ENCODE results near the gene SCAP. TPM values are rescaled to one million over a fixed set of nuclear protein-coding genes. Genes with fewer than 3 reads are reported as not detected.

Gene SCAP
- total and polyA plus RNA-seq, 2 donors (not counting 1 experiment from before 2014, with no cell fraction given), result 13.6 to 67.7 TPM

DNA sequence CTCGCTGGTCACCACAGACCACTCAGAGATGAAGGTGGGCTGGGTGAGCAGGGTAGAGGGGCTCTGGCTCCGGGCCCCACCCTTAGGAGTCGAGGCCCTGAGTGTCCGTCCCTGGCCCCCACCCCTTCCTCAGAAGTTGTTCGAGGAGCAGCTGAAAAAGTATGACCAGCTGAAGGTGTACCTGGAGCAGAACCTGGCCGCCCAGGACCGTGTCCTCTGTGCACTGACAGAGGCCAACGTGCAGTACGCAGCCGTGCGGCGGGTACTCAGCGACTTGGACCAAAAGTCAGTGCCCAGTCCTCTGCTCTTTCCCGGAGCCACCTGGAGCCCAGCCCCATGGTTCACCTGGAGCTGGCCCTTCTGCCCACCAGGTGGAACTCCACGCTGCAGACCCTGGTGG, 66.5 kb downstream of the SCAP start:
- no peaks in the 10 kb centered on the region for H3K9me3 ChIP-seq (ENCODE audit: control insufficient read depth, insufficient read depth, low read depth, low read length)
- TF ChIP-seq EZH2 (IDR thresholded peaks at IDR 0.05; ENCODE audit: low read length, missing control alignments), result no peak
- TF ChIP-seq, protein P1, sequence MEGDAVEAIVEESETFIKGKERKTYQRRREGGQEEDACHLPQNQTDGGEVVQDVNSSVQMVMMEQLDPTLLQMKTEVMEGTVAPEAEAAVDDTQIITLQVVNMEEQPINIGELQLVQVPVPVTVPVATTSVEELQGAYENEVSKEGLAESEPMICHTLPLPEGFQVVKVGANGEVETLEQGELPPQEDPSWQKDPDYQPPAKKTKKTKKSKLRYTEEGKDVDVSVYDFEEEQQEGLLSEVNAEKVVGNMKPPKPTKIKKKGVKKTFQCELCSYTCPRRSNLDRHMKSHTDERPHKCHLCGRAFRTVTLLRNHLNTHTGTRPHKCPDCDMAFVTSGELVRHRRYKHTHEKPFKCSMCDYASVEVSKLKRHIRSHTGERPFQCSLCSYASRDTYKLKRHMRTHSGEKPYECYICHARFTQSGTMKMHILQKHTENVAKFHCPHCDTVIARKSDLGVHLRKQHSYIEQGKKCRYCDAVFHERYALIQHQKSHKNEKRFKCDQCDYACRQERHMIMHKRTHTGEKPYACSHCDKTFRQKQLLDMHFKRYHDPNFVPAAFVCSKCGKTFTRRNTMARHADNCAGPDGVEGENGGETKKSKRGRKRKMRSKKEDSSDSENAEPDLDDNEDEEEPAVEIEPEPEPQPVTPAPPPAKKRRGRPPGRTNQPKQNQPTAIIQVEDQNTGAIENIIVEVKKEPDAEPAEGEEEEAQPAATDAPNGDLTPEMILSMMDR (conservative IDR thresholded peaks at IDR 0.05 in 1 of 2, IDR thresholded peaks at IDR 0.05 in 1 of 2; ENCODE audit: low read depth in 1 of 2, low read length in 2 of 2), result no peak
- no peaks in the 10 kb centered on the region for H4K20me1 ChIP-seq (ENCODE audit: control insufficient read depth, extremely low read depth, insufficient read depth, low read length)
- H3K27ac ChIP-seq (ENCODE audit: insufficient read depth, low read length), result no peak overlapping the region
- no peak for DNase-seq (ENCODE audit: low read depth in 2 of 2)
- peaks cover 51% of the 10 kb centered on the region for H3K36me3 ChIP-seq (ENCODE audit: control insufficient read depth, insufficient read depth, low read length)
- no peak overlapping the region for H3K4me3 ChIP-seq (replicated peaks in 1 of 4; ENCODE audit: control extremely low read depth in 1 of 4, insufficient read depth in 1 of 4, low read depth in 3 of 4, low read length in 4 of 4)
- H3K4me1 ChIP-seq (ENCODE audit: control insufficient read depth, extremely low read depth, insufficient read depth, low read length), result no peaks in the 10 kb centered on the region
- peaks cover 3% of the 10 kb centered on the region for H3K79me2 ChIP-seq (ENCODE audit: control insufficient read depth, insufficient read depth, low read length)
- H3K27me3 ChIP-seq (ENCODE audit: control insufficient read depth, insufficient read depth, low read length), result no peaks in the 10 kb centered on the region
- H3K9ac ChIP-seq (ENCODE audit: insufficient read depth, low read length), result no peak overlapping the region
- H2AFZ ChIP-seq (ENCODE audit: low read length), result no peak overlapping the region
- no peak overlapping the region for H3K4me2 ChIP-seq (ENCODE audit: extremely low read depth, insufficient read depth, low read length)

DNA sequence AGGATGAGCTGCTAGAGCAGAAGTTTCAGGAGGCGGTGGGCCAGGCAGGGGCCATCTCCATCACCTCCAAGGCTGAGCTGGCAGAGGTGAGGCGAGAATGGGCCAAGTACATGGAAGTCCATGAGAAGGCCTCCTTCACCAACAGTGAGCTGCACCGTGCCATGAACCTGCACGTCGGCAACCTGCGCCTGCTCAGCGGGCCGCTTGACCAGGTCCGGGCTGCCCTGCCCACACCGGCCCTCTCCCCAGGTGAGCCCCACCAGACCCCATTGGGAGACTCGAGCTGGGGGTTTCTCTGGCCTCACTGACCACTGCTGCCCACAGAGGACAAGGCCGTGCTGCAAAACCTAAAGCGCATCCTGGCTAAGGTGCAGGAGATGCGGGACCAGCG, 66.9 kb downstream of the SCAP start:
- Histone ChIP-seq H3K36me3 (ENCODE audit: control insufficient read depth, insufficient read depth, low read length) (peaks cover 46% of the 10 kb centered on the region), H3K79me2 (ENCODE audit: control insufficient read depth, insufficient read depth, low read length) (peaks cover 3% of the 10 kb centered on the region), H3K4me3 (replicated peaks in 1 of 4; ENCODE audit: control extremely low read depth in 1 of 4, insufficient read depth in 1 of 4, low read depth in 3 of 4, low read length in 4 of 4) (no peak overlapping the region), H3K27ac (ENCODE audit: insufficient read depth, low read length) (no peak overlapping the region), H2AFZ (ENCODE audit: low read length) (no peak overlapping the region), H3K27me3 (ENCODE audit: control insufficient read depth, insufficient read depth, low read length) (no peaks in the 10 kb centered on the region), H3K9ac (ENCODE audit: insufficient read depth, low read length) (no peak overlapping the region), H3K4me2 (ENCODE audit: extremely low read depth, insufficient read depth, low read length) (no peak overlapping the region), H3K4me1 (ENCODE audit: control insufficient read depth, extremely low read depth, insufficient read depth, low read length) (no peaks in the 10 kb centered on the region), H4K20me1 (ENCODE audit: control insufficient read depth, extremely low read depth, insufficient read depth, low read length) (no peaks in the 10 kb centered on the region), H3K9me3 (ENCODE audit: control insufficient read depth, insufficient read depth, low read depth, low read length) (no peaks in the 10 kb centered on the region)
- DNase-seq (ENCODE audit: low read depth in 2 of 2), result no peak
- no peak for TF ChIP-seq EZH2 (IDR thresholded peaks at IDR 0.05; ENCODE audit: low read length, missing control alignments)
- TF ChIP-seq, protein P1 (conservative IDR thresholded peaks at IDR 0.05 in 1 of 2, IDR thresholded peaks at IDR 0.05 in 1 of 2; ENCODE audit: low read depth in 1 of 2, low read length in 2 of 2), result no peak

DNA sequence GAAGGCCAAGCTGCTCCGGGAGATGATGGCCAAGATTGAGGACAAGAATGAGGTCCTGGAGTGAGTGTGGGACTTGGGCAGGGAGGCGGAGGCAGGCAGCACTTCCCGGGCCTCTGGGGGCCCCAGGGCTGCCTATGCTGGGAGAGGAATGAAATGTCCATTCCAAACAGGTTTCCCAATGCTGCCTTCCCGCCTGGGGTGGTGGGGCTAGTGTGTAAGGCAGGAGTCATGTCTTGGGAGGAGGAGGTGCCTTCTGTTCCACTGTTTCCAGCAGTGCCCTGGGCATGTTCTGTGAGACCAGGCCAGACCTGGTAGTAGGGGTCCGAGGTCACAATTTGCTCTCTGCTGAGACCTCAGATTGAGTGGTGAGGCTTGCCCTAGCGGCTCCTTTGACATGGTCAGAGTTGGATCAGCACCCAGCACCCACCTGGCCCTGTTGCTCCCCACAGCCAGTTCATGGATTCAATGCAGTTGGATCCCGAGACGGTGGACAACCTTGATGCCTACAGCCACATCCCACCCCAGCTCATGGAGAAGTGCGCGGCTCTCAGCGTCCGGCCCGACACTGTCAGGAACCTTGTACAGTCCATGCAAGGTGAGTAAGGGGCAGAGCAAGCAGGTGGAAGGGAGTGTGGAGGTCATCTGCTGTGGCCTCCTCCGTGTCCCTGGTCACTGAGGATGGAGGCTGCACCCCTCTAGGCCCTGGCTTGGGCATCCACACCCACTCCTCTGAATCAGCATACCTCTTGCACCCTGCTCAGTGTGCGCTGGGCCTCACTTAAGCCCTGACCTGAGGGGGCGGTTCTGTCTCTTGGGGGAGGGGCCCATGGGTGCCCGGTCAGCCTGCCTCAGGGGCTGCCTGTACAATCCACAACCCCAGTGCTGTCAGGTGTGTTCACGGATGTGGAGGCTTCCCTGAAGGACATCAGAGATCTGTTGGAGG, 67.6 kb downstream of the SCAP start:
- TF ChIP-seq, protein P1 (conservative IDR thresholded peaks at IDR 0.05 in 1 of 2, IDR thresholded peaks at IDR 0.05 in 1 of 2; ENCODE audit: low read depth in 1 of 2, low read length in 2 of 2), result no peak
- TF ChIP-seq EZH2 (IDR thresholded peaks at IDR 0.05; ENCODE audit: low read length, missing control alignments), result no peak
- Histone ChIP-seq H3K36me3 (ENCODE audit: control insufficient read depth, insufficient read depth, low read length) (peaks cover 42% of the 10 kb centered on the region), H2AFZ (ENCODE audit: low read length) (no peak overlapping the region)

More for the DNA sequence above, 67.6 kb downstream of the SCAP start:
- peaks cover 3% of the 10 kb centered on the region for H3K79me2 ChIP-seq (ENCODE audit: control insufficient read depth, insufficient read depth, low read length)
- H3K9me3 ChIP-seq (ENCODE audit: control insufficient read depth, insufficient read depth, low read depth, low read length), result no peaks in the 10 kb centered on the region
- no peaks in the 10 kb centered on the region for H3K27me3 ChIP-seq (ENCODE audit: control insufficient read depth, insufficient read depth, low read length)
- H3K4me3 ChIP-seq (replicated peaks in 1 of 4; ENCODE audit: control extremely low read depth in 1 of 4, insufficient read depth in 1 of 4, low read depth in 3 of 4, low read length in 4 of 4), result no peak overlapping the region
- H3K4me2 ChIP-seq (ENCODE audit: extremely low read depth, insufficient read depth, low read length), result no peak overlapping the region
- H4K20me1 ChIP-seq (ENCODE audit: control insufficient read depth, extremely low read depth, insufficient read depth, low read length), result no peaks in the 10 kb centered on the region
- no peaks in the 10 kb centered on the region for H3K4me1 ChIP-seq (ENCODE audit: control insufficient read depth, extremely low read depth, insufficient read depth, low read length)
- H3K9ac ChIP-seq (ENCODE audit: insufficient read depth, low read length), result no peak overlapping the region
- DNase-seq (ENCODE audit: low read depth in 2 of 2), result no peak
- H3K27ac ChIP-seq (ENCODE audit: insufficient read depth, low read length), result no peak overlapping the region
